Neural cell (in vitro differentiated cells): ENCODE data around the gene AHNAK.

ENCODE experiments used
- EP300 ChIP-seq: fragments of 450-650 bp; conservative IDR thresholded peaks from 2 replicates; pipeline ENCODE4 v1.6.1; 2014; ENCODE audit warnings: antibody characterized with exemption, mild to moderate bottlenecking, moderate library complexity; ENCODE audit not compliant: poor library complexity, severe bottlenecking
- EZH2 ChIP-seq: fragments of 200-600, 300-800 bp; shearing (Covaris generic), sonication (generic); IDR thresholded peaks from 2 replicates; pipeline ENCODE4 v1.6.1; 2014; ENCODE audit warnings: antibody characterized with exemption, low read length, borderline replicate concordance, mild to moderate bottlenecking; ENCODE audit not compliant: insufficient read depth, poor library complexity, severe bottlenecking
- MXI1 ChIP-seq: fragments of 450-650 bp; conservative IDR thresholded peaks from 2 replicates; pipeline ENCODE4 v1.6.1; 2014; ENCODE audit warnings: antibody characterized with exemption, mild to moderate bottlenecking; ENCODE audit not compliant: poor library complexity, severe bottlenecking
- POLR2AphosphoS5 ChIP-seq: IDR thresholded peaks from 2 replicates; pipeline ENCODE4 v1.6.1; 2012
- RAD21 ChIP-seq: fragments of 450-650 bp; conservative IDR thresholded peaks from 2 replicates; pipeline ENCODE4 v1.6.1; 2014; ENCODE audit warnings: antibody characterized with exemption, mild to moderate bottlenecking, moderate library complexity
- SMC3 ChIP-seq: fragments of 450-650 bp; conservative IDR thresholded peaks from 2 replicates; pipeline ENCODE4 v1.6.1; 2014; ENCODE audit warnings: antibody characterized with exemption, mild to moderate bottlenecking, moderate library complexity; ENCODE audit not compliant: poor library complexity
- TAF1 ChIP-seq: IDR thresholded peaks from 2 replicates; pipeline ENCODE4 v1.6.1; 2012; ENCODE audit warnings: low read depth
- TF ChIP-seq, protein P1 (sequence below): IDR thresholded peaks from 2 replicates; pipeline ENCODE4 v1.6.1; 2012; ENCODE audit warnings: borderline replicate concordance
- TF ChIP-seq, protein P2 (sequence below): fragments of 450-650 bp; IDR thresholded peaks from 2 replicates; pipeline ENCODE4 v1.5.1; 2014; ENCODE audit warnings: antibody characterized with exemption, mild to moderate bottlenecking, moderate library complexity; ENCODE audit not compliant: poor library complexity, severe bottlenecking

DNA sequence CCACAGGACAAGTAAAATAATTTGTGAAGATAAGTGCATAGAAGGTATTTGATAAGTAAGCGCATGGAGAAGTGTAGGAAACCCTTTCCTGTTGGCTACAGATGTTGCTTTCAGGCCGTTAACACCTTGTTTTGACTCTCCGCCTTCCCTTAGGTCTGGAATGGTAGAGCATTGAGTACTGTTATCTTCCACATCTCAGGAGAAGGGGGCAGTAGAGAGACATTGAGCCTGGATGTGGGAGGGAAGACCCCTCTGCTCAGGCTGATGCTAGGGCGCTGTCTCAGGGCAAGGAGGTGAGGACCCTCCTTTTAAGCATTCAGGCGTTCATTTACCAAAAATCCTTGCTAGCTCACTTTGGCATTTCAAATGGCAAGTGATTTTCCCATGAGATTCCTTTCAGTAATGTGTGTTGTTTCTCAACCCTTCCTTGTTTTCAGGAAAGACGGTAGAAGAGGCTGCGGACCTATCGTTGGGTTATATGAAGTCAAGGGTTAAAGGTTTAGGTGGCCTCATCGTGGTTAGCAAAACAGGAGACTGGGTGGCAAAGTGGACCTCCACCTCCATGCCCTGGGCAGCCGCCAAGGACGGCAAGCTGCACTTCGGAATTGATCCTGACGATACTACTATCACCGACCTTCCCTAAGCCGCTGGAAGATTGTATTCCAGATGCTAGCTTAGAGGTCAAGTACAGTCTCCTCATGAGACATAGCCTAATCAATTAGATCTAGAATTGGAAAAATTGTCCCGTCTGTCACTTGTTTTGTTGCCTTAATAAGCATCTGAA, 154.8 kb downstream of the AHNAK start:
- TF ChIP-seq MXI1 (no peak), EZH2 (no peak), POLR2AphosphoS5 (no peak), TAF1 (no peak), RAD21 (no peak), SMC3 (no peak), EP300 (no peak)
- TF ChIP-seq, protein P1, sequence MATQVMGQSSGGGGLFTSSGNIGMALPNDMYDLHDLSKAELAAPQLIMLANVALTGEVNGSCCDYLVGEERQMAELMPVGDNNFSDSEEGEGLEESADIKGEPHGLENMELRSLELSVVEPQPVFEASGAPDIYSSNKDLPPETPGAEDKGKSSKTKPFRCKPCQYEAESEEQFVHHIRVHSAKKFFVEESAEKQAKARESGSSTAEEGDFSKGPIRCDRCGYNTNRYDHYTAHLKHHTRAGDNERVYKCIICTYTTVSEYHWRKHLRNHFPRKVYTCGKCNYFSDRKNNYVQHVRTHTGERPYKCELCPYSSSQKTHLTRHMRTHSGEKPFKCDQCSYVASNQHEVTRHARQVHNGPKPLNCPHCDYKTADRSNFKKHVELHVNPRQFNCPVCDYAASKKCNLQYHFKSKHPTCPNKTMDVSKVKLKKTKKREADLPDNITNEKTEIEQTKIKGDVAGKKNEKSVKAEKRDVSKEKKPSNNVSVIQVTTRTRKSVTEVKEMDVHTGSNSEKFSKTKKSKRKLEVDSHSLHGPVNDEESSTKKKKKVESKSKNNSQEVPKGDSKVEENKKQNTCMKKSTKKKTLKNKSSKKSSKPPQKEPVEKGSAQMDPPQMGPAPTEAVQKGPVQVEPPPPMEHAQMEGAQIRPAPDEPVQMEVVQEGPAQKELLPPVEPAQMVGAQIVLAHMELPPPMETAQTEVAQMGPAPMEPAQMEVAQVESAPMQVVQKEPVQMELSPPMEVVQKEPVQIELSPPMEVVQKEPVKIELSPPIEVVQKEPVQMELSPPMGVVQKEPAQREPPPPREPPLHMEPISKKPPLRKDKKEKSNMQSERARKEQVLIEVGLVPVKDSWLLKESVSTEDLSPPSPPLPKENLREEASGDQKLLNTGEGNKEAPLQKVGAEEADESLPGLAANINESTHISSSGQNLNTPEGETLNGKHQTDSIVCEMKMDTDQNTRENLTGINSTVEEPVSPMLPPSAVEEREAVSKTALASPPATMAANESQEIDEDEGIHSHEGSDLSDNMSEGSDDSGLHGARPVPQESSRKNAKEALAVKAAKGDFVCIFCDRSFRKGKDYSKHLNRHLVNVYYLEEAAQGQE = no peak
- TF ChIP-seq, protein P2, sequence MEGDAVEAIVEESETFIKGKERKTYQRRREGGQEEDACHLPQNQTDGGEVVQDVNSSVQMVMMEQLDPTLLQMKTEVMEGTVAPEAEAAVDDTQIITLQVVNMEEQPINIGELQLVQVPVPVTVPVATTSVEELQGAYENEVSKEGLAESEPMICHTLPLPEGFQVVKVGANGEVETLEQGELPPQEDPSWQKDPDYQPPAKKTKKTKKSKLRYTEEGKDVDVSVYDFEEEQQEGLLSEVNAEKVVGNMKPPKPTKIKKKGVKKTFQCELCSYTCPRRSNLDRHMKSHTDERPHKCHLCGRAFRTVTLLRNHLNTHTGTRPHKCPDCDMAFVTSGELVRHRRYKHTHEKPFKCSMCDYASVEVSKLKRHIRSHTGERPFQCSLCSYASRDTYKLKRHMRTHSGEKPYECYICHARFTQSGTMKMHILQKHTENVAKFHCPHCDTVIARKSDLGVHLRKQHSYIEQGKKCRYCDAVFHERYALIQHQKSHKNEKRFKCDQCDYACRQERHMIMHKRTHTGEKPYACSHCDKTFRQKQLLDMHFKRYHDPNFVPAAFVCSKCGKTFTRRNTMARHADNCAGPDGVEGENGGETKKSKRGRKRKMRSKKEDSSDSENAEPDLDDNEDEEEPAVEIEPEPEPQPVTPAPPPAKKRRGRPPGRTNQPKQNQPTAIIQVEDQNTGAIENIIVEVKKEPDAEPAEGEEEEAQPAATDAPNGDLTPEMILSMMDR = no peak
